GM10248 (cell line): ENCODE data around the gene CAPN11.

Experiments
- CTCF ChIA-PET: fragments of 300-600 bp; sonication (Branson Sonifier 250); formaldehyde crosslinking; extraction: SDS; loops from one replicate; lab custom pipeline; 2021; ENCODE audit warnings: antibody characterized with exemption; lab: Yijun Ruan, JAX
- POLR2A ChIA-PET: fragments of 350-650 bp; sonication (Branson Sonifier 250); formaldehyde crosslinking; extraction: SDS; loops from one replicate; lab custom pipeline; 2020; ENCODE audit warnings: antibody characterized with exemption; lab: Yijun Ruan, JAX
- DNase-seq: peaks from one replicate; pipeline ENCODE4 v3.0.0; 2012; ENCODE audit errors: extremely low spot score
- CTCF ChIP-seq: IDR thresholded peaks from 2 replicates; pipeline ENCODE4 v1.5.1; 2012; ENCODE audit warnings: mild to moderate bottlenecking, low read depth; ENCODE audit errors: extremely low read depth, missing control alignments, control extremely low read depth

Gene CAPN11

GRCh38 chr6:44129841-44130322 is 28.7 kb upstream of the CAPN11 start:
- no peak for TF ChIP-seq CTCF
- POLR2A ChIA-PET: interaction anchor here (0.5 to 0.7 kb wide), 2 partner anchors 18 to 20 kb away, joined by 3 to 5 read pairs; no protein-coding TSS in a partner anchor
- CTCF ChIA-PET: interaction anchor here (1.0 to 3.3 kb wide), 4 partner anchors 8 to 43 kb away, joined by 3 to 17 read pairs (median 4); no protein-coding TSS in a partner anchor
- no peak for DNase-seq

- ChIA-PET POLR2A (interaction anchor here (0.9 kb wide), 1 partner anchor 120 kb away, joined by 3 read pairs; no protein-coding TSS in a partner anchor), CTCF (interaction anchor here (0.7 to 3.3 kb wide), 12 partner anchors 10 to 503 kb away, joined by 3 to 22 read pairs (median 5); partner anchors contain the start of gene GTPBP2)
- DNase-seq: no peak
- no peak for TF ChIP-seq CTCF
Observed at GRCh38 chr6:44131892-44132291, 26.7 kb upstream of the CAPN11 start.

GRCh38 chr6:44132476-44132875 is 26.1 kb upstream of the CAPN11 start:
- DNase-seq: no peak
- no peak for TF ChIP-seq CTCF
- CTCF ChIA-PET: interaction anchor here (0.8 to 3.3 kb wide), 9 partner anchors 9 to 40 kb away, joined by 3 to 22 read pairs (median 5); no protein-coding TSS in a partner anchor
- POLR2A ChIA-PET: interaction anchor here (0.9 kb wide), 1 partner anchor 119 kb away, joined by 3 read pairs; no protein-coding TSS in a partner anchor

GRCh38 chr6:44133003-44133931 is 25.4 kb upstream of the CAPN11 start:
- POLR2A ChIA-PET: no interaction called here
- DNase-seq: no peak

GRCh38 chr6:44133981-44134711 is 24.5 kb upstream of the CAPN11 start:
- TF ChIP-seq CTCF: no peak
- ChIA-PET POLR2A (no interaction called here), CTCF (interaction anchor here (1.1 to 3.2 kb wide), 4 partner anchors 17 to 112 kb away, joined by 3 to 22 read pairs (median 4); no protein-coding TSS in a partner anchor)
- DNase-seq: no peak

More at GRCh38 chr6:44133003-44133931, 25.4 kb upstream of the CAPN11 start:
- CTCF ChIA-PET: interaction anchor here (0.8 to 3.3 kb wide), 10 partner anchors 10 to 113 kb away, joined by 3 to 22 read pairs (median 4); no protein-coding TSS in a partner anchor
- TF ChIP-seq CTCF: no peak
